Right lung (tissue), 5 donors: ENCODE measurements around the gene PLA2R1. TPM values are rescaled to one million over a fixed set of nuclear protein-coding genes. Genes with fewer than 3 reads are reported as not detected.
A peak's percentile ranks its signal among the peaks of the same experiment; 100 is the strongest.

Experiments used
- DNase-seq, 2 donors: peaks; one replicate each; pipeline ENCODE4 v3.0.0-alpha.2; 2013
- polyA plus RNA-seq, 5 donors: library from polyadenylated mRNA; unstranded; fragments of 120-200 nt; gene quantifications; one replicate each; pipeline versions ENCODE4 v1.2.1 to v1.2.3, GENCODE V29; 2013; ENCODE audit warnings: inconsistent platforms in 1 of 5, low replicate concordance in 1 of 5; ENCODE audit not compliant: insufficient read length in 5 of 5, insufficient read depth in 1 of 5

PLA2R1 gene
- polyA plus RNA-seq, 5 donors = 3.5 to 7.7 (median 6.8) TPM

- no peak for DNase-seq
Measured at GRCh38 chr2:160033732-160034392, 28.6 kb downstream of the PLA2R1 start.

GRCh38 chr2:160029270-160029628, 33.2 kb downstream of the PLA2R1 start:
- no peak for DNase-seq

GRCh38 chr2:160028431-160029269, 33.8 kb downstream of the PLA2R1 start:
- peak; percentile 28 to 34 for DNase-seq

- DNase-seq = no peak
Measured at GRCh38 chr2:160022162-160022561, 40.3 kb downstream of the PLA2R1 start.

GRCh38 chr2:160019374-160020090, 42.9 kb downstream of the PLA2R1 start:
- DNase-seq = no peak

- no peak for DNase-seq
Measured at GRCh38 chr2:160015746-160016145, 46.7 kb downstream of the PLA2R1 start.

- no peak for DNase-seq
Measured at GRCh38 chr2:160014227-160014626, 48.2 kb downstream of the PLA2R1 start.

GRCh38 chr2:160010361-160011145, 51.9 kb downstream of the PLA2R1 start:
- DNase-seq = no peak

- no peak for DNase-seq
Measured at GRCh38 chr2:160007111-160007510, 55.3 kb downstream of the PLA2R1 start.

GRCh38 chr2:160006475-160006874, 55.9 kb downstream of the PLA2R1 start:
- DNase-seq = no peak

- no peak for DNase-seq
Measured at GRCh38 chr2:160005908-160006307, 56.5 kb downstream of the PLA2R1 start.

- DNase-seq = no peak
Measured at GRCh38 chr2:160005476-160005875, 56.9 kb downstream of the PLA2R1 start.

GRCh38 chr2:159998961-159999360, 63.5 kb downstream of the PLA2R1 start:
- DNase-seq = no peak

GRCh38 chr2:159998243-159998642, 64.2 kb downstream of the PLA2R1 start:
- DNase-seq = no peak

- no peak for DNase-seq
Measured at GRCh38 chr2:159996792-159997546, 65.4 kb downstream of the PLA2R1 start.

GRCh38 chr2:159995038-159995437, 67.4 kb downstream of the PLA2R1 start:
- no peak for DNase-seq

- DNase-seq = no peak
Measured at GRCh38 chr2:159989249-159989648, 73.2 kb downstream of the PLA2R1 start.

- DNase-seq = no peak
Measured at GRCh38 chr2:159988412-159988970, 73.9 kb downstream of the PLA2R1 start.

GRCh38 chr2:159987181-159987580, 75.2 kb downstream of the PLA2R1 start:
- DNase-seq = no peak

- no peak for DNase-seq
Measured at GRCh38 chr2:159985656-159986055, 76.8 kb downstream of the PLA2R1 start.

GRCh38 chr2:159984034-159984433, 78.4 kb downstream of the PLA2R1 start:
- no peak for DNase-seq
